ENCODE data around the gene ZNF335. TPM values are rescaled to one million over a fixed set of nuclear protein-coding genes. Genes with fewer than 3 reads are reported as not detected.

Gene ZNF335
- total and polyA plus RNA-seq, 2 donors (not counting 3 experiments of a cell fraction or from before 2014, with no cell fraction given) = 17.3 to 22.8 TPM

DNA sequence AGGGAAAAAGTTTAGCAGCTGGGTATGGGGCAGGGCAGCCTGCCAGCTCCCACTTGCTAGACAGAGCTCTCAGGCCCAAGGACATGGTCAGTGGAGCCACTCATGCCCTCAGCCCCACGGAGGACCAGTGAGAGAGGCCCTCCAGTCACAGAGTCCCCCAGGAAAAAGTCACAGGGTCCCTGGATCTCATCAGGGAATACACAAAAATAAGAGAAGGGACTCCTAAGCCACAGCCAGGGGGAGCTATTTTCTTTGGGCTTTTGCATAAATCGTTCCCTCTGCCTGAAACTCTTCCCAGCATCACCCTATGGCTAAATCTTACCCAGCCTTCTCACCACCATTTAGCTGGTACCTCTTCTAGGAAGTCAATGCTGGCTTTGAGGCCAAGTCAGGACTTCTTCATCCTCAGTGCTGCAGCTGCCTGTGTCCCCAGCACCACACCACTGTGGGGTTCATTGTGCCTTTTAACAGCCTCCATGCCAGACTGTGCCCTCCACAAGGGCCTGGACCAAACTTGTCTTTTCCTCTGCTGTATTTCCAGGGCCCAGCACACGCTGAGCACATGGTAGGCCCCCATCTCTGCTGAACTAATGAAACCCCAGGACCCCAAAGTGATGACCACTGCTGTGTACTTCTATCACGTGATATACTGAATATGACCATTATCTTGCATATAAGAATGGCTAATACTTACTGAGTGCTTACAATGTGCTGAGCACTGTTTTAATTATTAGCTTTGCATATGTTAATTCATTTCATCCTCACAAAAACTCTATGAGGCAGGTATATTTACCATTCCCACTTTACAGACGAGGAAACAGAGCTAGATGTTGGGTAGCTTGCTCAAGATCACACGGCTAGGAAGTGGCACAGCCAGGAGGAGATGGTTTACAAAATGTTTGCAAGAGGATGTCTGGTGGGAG is 2.0 kb downstream of the ZNF335 start:
- no peak overlapping the region for H2AFZ ChIP-seq (ENCODE audit: low read depth, low read length)
- no peaks in the 10 kb centered on the region for H4K20me1 ChIP-seq (replicated peaks; ENCODE audit: control insufficient read depth, extremely low read depth, insufficient read depth, low read length)
- H3K4me2 ChIP-seq (ENCODE audit: insufficient read depth, low read length) = peak overlapping the region; percentile 81
- peak; percentile 79 for FAIRE-seq
- DNase-seq (ENCODE audit: low read depth, low spot score) = peak; percentile 43
- peaks cover 23% of the 10 kb centered on the region for H3K79me2 ChIP-seq (ENCODE audit: control insufficient read depth, insufficient read depth, low read length)
- no TSS peak for BruUV-seq (replicated peaks)
- H3K9me3 ChIP-seq (replicated peaks; ENCODE audit: control insufficient read depth, insufficient read depth, low read length) = no peaks in the 10 kb centered on the region
- intact Hi-C loops (cut with micrococcal nuclease) (loop anchor here (2.0 to 5.0 kb wide), 2 partner anchors 79 to 1003 kb away; partner anchors contain the start of genes CTSA, NEURL2 and STK4), dilution Hi-C loops (cut with MboI; ENCODE audit: extremely low pct_ligation_motif_present, low sequenced_read_pairs) (no loop called here)
- no peaks in the 10 kb centered on the region for H3K27me3 ChIP-seq (ENCODE audit: control insufficient read depth in 2 of 2, insufficient read depth in 2 of 2, low read length in 2 of 2)
- peak overlapping the region; percentile 22 for H3K9ac ChIP-seq (replicated peaks; ENCODE audit: extremely low read depth, insufficient read depth, low read length)
- H3K9me1 ChIP-seq (replicated peaks; ENCODE audit: control insufficient read depth, extremely low read depth, insufficient read depth, low read length) = no peaks in the 10 kb centered on the region
- peaks cover 14% of the 10 kb centered on the region for H3K4me1 ChIP-seq (ENCODE audit: control insufficient read depth, extremely low read depth, insufficient read depth, low read length)
- peak overlapping the region in 1 of 3 experiments; percentile 79 for H3K4me3 ChIP-seq (replicated peaks in 1 of 3; ENCODE audit: insufficient read depth in 1 of 3, low read depth in 1 of 3, low read length in 3 of 3)
- ChIA-PET POLR2A (interaction anchor here (0.6 to 1.3 kb wide), 5 partner anchors 35 to 355 kb away, joined by 3 to 5 read pairs (median 4); partner anchors contain the start of gene PCIF1), CTCF (interaction anchor here (0.6 to 8.7 kb wide), 47 partner anchors 9 to 596 kb away, joined by 3 to 80 read pairs (median 5); partner anchors contain the start of genes CTSA, NEURL2, PLTP and SNX21)
- TF ChIP-seq, protein P1, sequence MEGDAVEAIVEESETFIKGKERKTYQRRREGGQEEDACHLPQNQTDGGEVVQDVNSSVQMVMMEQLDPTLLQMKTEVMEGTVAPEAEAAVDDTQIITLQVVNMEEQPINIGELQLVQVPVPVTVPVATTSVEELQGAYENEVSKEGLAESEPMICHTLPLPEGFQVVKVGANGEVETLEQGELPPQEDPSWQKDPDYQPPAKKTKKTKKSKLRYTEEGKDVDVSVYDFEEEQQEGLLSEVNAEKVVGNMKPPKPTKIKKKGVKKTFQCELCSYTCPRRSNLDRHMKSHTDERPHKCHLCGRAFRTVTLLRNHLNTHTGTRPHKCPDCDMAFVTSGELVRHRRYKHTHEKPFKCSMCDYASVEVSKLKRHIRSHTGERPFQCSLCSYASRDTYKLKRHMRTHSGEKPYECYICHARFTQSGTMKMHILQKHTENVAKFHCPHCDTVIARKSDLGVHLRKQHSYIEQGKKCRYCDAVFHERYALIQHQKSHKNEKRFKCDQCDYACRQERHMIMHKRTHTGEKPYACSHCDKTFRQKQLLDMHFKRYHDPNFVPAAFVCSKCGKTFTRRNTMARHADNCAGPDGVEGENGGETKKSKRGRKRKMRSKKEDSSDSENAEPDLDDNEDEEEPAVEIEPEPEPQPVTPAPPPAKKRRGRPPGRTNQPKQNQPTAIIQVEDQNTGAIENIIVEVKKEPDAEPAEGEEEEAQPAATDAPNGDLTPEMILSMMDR (IDR thresholded peaks at IDR 0.05; ENCODE audit: extremely low read depth in 1 of 2, insufficient read depth in 1 of 2, low read depth in 1 of 2, low read length in 2 of 2) = peak; percentile 65 to 75
- TF ChIP-seq FOS (IDR thresholded peaks at IDR 0.05; ENCODE audit: borderline replicate concordance, insufficient read depth, low read length) = no peak
- H3K36me3 ChIP-seq (ENCODE audit: control insufficient read depth in 2 of 2, extremely low read depth in 1 of 2, insufficient read depth in 2 of 2, low read length in 2 of 2) = peaks cover 2 to 22% of the 10 kb centered on the region in 2 experiments
- no peak overlapping the region for H3K27ac ChIP-seq (ENCODE audit: insufficient read depth, low read depth, low read length)
